Suprapubic skin (tissue), 4 donors: Measurements from ENCODE around the gene MEIKIN.

Source experiments
- CTCF ChIP-seq, 2 donors: fragments of 200-600 bp in 1 of 2; fragments of 450-650 bp in 1 of 2; sonication (generic) in 1 of 2; IDR thresholded peaks; one replicate each; pipeline ENCODE4 v1.5.1; 2016 to 2019; ENCODE audit warnings: antibody characterized with exemption in 2 of 2, mild to moderate bottlenecking in 1 of 2, moderate library complexity in 1 of 2
- EP300 ChIP-seq: sonication (generic); formaldehyde crosslinking; IDR thresholded peaks from one replicate; pipeline ENCODE4 v1.6.1; 2017; ENCODE audit warnings: antibody characterized with exemption
- POLR2A ChIP-seq, 2 donors: fragments of 450-650 bp; IDR thresholded peaks; one replicate each; pipeline ENCODE4 v1.6.1; 2017; ENCODE audit warnings: antibody characterized with exemption in 2 of 2, mild to moderate bottlenecking in 2 of 2, moderate library complexity in 2 of 2
- POLR2AphosphoS5 ChIP-seq, 3 donors: sonication (generic); formaldehyde crosslinking; IDR thresholded peaks; one replicate each; pipeline ENCODE4 v1.6.1; 2017; ENCODE audit warnings: antibody characterized with exemption in 3 of 3

DNA sequence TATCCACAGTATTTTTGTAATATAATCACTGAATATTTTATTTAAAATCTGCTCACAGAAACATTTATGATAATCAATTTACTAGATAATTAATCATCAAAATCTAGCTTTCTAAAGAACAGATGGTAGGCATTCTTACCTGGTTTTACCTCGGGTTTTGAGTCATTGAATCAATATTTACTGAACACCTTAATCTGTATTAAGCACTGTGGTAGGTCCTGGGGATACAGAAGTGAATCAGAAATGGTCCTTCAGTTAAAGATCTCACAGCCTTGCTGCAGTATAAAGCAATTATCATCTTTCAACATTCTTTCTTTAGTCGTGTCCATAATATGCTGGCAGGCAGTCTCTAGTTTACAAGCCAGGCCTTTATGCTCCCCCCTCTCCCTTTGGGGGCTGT lies 2.0 kb upstream of the MEIKIN start:
- TF ChIP-seq POLR2A (IDR thresholded peaks at IDR 0.05), result no peak
- TF ChIP-seq CTCF (IDR thresholded peaks at IDR 0.05), result no peak
- TF ChIP-seq EP300, result no peak
- no peak for TF ChIP-seq POLR2AphosphoS5 (IDR thresholded peaks at IDR 0.05)
